Measurements from ENCODE around the gene GRIN2A. TPM values are rescaled to one million over a fixed set of nuclear protein-coding genes. Genes with fewer than 3 reads are reported as not detected.

GRIN2A gene
- not detected in 2 replicates for total RNA-seq

DNA sequence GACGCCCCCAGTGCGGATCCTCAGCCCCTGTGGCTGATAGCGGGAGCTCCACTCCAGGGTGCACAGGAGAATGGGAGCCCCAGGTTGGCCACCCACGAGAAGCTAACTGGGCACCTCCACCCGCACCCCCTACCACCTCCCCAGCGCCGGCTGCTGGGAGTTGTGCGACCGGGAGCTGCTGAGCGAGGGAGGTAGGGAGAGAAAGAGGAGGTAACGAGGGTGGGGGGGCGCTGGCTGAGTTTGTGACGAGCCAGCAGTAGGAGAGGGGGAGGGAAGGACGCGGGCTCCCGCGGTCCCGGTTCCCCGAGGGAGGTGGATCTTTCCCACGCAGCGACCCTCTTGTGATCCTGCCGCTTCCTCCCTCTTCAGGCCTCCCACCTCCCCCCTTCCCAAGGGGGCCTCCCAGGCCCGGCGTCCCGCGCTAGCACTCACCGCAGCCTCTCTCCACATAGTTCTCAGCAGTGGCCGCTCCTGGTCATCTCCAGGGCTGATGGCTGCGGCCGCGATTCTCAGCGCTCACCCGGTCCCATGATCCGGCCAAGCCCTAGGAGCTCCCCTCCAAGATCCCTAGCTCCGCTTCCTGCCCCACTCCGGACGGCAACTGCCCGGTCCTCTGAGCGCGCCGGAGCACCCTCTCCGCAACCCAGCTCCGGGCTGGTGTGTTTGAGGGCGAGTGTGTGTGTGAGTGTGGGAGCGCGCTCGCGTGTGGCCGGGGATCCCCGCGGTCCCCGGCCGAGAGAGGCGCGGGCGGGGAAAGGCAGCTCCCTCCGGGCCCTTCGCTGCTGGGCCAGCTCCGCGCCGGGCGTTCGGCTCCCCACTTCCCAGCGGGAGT, at the start of gene GRIN2A:
Gene GRIN2A (minus strand): TSS at position 207 of the 832 bp plus-strand sequence. CDS start 2,017 bp downstream, outside the sequence.

Small RNA genes within 50 kb of the gene (small RNA-seq; reads per million reads assigned to genes)
- not detected for gene RN7SL493P

Other genes starting within 250 kb of the GRIN2A start
- gene ATF7IP2, start 203.6 kb upstream of the GRIN2A start, total RNA-seq, result 5.6 and 7.1 TPM in 2 replicates

Measured in vein endothelial cell (primary cell).